SU-DHL-6 (cell line): ENCODE data around the gene CERK.

Experiments used
- EZH2phosphoT487 ChIP-seq: fragments of 200-600 bp; sonication (generic), shearing (Covaris generic); conservative IDR thresholded peaks from 2 replicates; pipeline ENCODE4 v1.6.1; 2018; ENCODE audit warnings: mild to moderate bottlenecking, antibody characterized with exemption, low read length, moderate library complexity, mixed read lengths
- TF ChIP-seq, protein P1 (sequence below): fragments of 200-600 bp; sonication (generic); IDR thresholded peaks from one replicate; pipeline ENCODE4 v1.5.1; 2017; ENCODE audit warnings: antibody characterized with exemption, mild to moderate bottlenecking, low read length, moderate library complexity; ENCODE audit not compliant: insufficient read depth, poor library complexity, severe bottlenecking

DNA sequence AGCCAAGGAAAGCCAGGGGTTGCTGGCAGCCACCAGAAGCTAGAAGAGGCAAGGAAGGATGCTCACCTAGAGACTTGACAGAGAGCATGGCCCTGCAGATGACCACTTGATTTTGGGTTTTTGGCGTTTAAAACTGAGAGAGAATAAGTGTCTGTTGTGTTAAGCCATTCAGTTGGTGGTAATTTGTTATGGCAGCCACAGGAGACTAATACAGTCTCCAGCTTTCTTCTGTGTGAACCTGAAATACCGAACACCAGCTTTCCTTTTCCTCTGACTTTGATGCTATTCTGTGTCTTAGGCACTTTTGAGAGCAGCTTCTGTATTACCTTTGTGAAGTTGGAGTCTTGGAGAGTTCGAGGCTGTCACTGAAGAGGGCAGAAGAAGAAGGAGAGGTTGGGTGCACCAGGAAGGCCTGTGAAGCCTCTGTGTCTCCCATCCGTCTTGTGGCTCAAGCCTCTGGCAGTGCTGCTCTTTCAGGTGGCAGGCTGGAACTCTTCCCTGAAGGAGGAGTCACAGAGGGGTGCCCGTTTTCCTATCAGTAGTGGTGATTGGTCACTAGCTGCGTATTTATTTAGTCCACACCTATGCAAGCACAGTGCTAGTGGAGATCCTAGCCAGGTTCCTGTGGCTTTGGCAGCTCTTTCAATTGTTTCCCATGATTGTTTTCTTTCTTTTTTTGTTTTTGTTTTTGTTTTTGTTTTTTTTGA is 26.9 kb upstream of the CERK start:
- TF ChIP-seq, protein P1, sequence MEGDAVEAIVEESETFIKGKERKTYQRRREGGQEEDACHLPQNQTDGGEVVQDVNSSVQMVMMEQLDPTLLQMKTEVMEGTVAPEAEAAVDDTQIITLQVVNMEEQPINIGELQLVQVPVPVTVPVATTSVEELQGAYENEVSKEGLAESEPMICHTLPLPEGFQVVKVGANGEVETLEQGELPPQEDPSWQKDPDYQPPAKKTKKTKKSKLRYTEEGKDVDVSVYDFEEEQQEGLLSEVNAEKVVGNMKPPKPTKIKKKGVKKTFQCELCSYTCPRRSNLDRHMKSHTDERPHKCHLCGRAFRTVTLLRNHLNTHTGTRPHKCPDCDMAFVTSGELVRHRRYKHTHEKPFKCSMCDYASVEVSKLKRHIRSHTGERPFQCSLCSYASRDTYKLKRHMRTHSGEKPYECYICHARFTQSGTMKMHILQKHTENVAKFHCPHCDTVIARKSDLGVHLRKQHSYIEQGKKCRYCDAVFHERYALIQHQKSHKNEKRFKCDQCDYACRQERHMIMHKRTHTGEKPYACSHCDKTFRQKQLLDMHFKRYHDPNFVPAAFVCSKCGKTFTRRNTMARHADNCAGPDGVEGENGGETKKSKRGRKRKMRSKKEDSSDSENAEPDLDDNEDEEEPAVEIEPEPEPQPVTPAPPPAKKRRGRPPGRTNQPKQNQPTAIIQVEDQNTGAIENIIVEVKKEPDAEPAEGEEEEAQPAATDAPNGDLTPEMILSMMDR, result no peak
- TF ChIP-seq EZH2phosphoT487, result no peak
